Astrocyte (in vitro differentiated cells and primary cell): ENCODE measurements around the gene TSPEAR.

Source experiments
- EZH2 ChIP-seq: IDR thresholded peaks from 2 replicates; pipeline ENCODE4 v1.6.1; 2012; ENCODE audit warnings: mild to moderate bottlenecking, low read length, inconsistent platforms; ENCODE audit not compliant: insufficient read depth
- TF ChIP-seq, protein P1 (sequence below): IDR thresholded peaks from 2 replicates; pipeline ENCODE4 v1.5.1; 2011; ENCODE audit warnings: low read depth, mild to moderate bottlenecking, inconsistent platforms, low read length, moderate library complexity; ENCODE audit not compliant: insufficient read depth

DNA sequence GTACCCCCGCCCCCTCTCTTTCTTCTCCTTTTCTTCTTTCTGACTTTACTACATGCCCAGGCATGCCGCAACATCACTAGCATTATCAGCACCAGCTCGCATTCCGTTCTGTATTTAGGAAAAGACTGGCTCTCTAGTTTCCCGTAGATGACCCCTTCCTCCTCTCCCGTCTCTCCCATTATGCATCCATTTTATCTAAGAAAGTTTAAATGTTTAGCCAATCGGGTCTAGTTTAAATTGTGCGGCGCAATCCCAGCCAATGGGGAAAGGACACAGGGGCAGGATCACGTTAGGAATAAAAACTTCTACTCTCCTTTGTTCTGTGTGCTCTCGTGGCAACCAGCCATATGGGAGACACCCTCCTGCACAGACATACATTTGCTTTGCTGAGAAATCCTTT lies 113.3 kb downstream of the TSPEAR start:
- TF ChIP-seq, protein P1, sequence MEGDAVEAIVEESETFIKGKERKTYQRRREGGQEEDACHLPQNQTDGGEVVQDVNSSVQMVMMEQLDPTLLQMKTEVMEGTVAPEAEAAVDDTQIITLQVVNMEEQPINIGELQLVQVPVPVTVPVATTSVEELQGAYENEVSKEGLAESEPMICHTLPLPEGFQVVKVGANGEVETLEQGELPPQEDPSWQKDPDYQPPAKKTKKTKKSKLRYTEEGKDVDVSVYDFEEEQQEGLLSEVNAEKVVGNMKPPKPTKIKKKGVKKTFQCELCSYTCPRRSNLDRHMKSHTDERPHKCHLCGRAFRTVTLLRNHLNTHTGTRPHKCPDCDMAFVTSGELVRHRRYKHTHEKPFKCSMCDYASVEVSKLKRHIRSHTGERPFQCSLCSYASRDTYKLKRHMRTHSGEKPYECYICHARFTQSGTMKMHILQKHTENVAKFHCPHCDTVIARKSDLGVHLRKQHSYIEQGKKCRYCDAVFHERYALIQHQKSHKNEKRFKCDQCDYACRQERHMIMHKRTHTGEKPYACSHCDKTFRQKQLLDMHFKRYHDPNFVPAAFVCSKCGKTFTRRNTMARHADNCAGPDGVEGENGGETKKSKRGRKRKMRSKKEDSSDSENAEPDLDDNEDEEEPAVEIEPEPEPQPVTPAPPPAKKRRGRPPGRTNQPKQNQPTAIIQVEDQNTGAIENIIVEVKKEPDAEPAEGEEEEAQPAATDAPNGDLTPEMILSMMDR: no peak
- no peak for TF ChIP-seq EZH2
